Gastrocnemius medialis (tissue), 4 donors: ENCODE results near the gene C11orf52. TPM values are rescaled to one million over a fixed set of nuclear protein-coding genes. Genes with fewer than 3 reads are reported as not detected.
A peak's percentile ranks its signal among the peaks of the same experiment; 100 is the strongest.

Experiments
- ATAC-seq, 2 donors: fragments of 150-250 bp; one replicate each; pipeline ENCODE4 v1.9.1; 2016
- DNase-seq, 2 donors: peaks; one replicate each; pipeline ENCODE4 v3.0.0-alpha.2; 2019
- H3K27ac ChIP-seq, 4 donors: fragments of 200-600 bp; sonication (generic); 1 replicate in 1 of 4; 2 replicates in 3 of 4; pipeline ENCODE4 v1.5.1; 2016 to 2018; ENCODE audit warnings: mild to moderate bottlenecking in 2 of 4, moderate library complexity in 1 of 4
- H3K27me3 ChIP-seq, 3 donors: fragments of 200-600 bp; sonication (generic) in 2 of 3; 1 replicate in 1 of 3; 2 replicates in 2 of 3; pipeline versions ENCODE4 v1.5.1 to v1.6.0; 2016 to 2019; ENCODE audit warnings: mild to moderate bottlenecking in 1 of 3, moderate library complexity in 1 of 3
- H3K36me3 ChIP-seq, 2 donors: fragments of 200-600 bp; sonication (generic) in 1 of 2; one replicate each; pipeline ENCODE4 v1.5.1; 2017 to 2018
- H3K4me1 ChIP-seq, 2 donors: fragments of 200-600 bp; sonication (generic) in 1 of 2; one replicate each; pipeline ENCODE4 v1.5.1; 2016 to 2017; ENCODE audit warnings: mild to moderate bottlenecking in 2 of 2
- H3K4me3 ChIP-seq, 4 donors: fragments of 200-600 bp; sonication (generic) in 3 of 4; 1 replicate in 1 of 4; 2 replicates in 3 of 4; pipeline ENCODE4 v1.5.1; 2016 to 2019; ENCODE audit warnings: mild to moderate bottlenecking in 2 of 4
- H3K9me3 ChIP-seq, 3 donors: fragments of 200-600 bp; sonication (generic) in 2 of 3; 1 replicate in 1 of 3; 2 replicates in 2 of 3; pipeline ENCODE4 v1.5.1; 2016 to 2019
- POLR2A ChIP-seq, 2 donors: fragments of 450-650 bp; IDR thresholded peaks; one replicate each; pipeline ENCODE4 v1.6.1; 2017; ENCODE audit warnings: antibody characterized with exemption in 2 of 2, mild to moderate bottlenecking in 2 of 2, moderate library complexity in 2 of 2
- in situ Hi-C, 4 donors: fragments of 200-750 bp; cut with MboI; loops; one replicate each; pipeline versions ENCODE4 v1.15.0 to v1.8.0; 2017; ENCODE audit warnings: low sequenced_read_pairs in 4 of 4
- intact Hi-C: fragments of 100-400 bp; cut with DNase I; formaldehyde crosslinking; loops from one replicate; pipeline ENCODE4 v1.15.1; 2023; ENCODE audit warnings: low total_unique reads
- total RNA-seq, 4 donors: library from RNA; depleted of rRNA; stranded (reverse); fragments of >200 nt; gene quantifications; one replicate each; pipeline versions ENCODE4 v1.1.0 to v1.2.3, GENCODE V29; 2016
- TF ChIP-seq, protein P1 (sequence below), 5 experiments: fragments of 450-650 bp in 3 of 5; fragments of 200-600 bp in 2 of 5; sonication (generic) in 2 of 5; IDR thresholded peaks in 4 of 5; conservative IDR thresholded peaks in 1 of 5; 1 replicate in 4 of 5; 2 replicates in 1 of 5; pipeline ENCODE4 v1.5.1; 2016 to 2019; ENCODE audit warnings: antibody characterized with exemption in 5 of 5, mild to moderate bottlenecking in 3 of 5, moderate library complexity in 3 of 5

C11orf52 gene
- total RNA-seq, 4 donors from 2014 or later = 6.3 to 23.8 (median 11.9) TPM

DNA sequence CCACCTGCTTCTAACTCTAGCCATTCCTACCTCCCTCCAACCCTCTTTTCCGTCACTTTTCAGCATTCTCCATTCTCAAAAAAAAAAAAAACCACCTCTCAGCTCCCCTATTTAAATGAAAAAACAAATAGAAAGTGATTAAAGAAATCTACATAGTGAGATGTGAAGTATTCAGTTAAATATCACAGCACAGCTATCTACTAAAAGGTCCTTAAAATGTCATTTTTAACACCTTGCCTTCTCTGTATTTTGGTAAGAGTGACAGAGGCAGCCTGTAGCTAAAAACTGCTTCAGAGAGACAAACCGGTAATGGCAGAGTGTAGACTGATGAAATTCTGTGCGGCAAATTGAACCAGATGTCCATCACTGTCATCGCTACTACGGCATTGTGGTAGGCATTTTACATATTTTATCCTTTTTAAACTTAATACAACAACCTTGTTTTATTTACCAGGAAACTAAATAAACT lies 47.0 kb upstream of the C11orf52 start:
- Histone ChIP-seq H3K4me1 (peaks cover 17 to 18% of the 10 kb centered on the region in 2 donors), H3K4me3 (peak overlapping the region; percentile 78 to 96 (median 86)), H3K27ac (peak overlapping the region; percentile 90 to 95 (median 93)), H3K36me3 (peaks cover 0 to 28% of the 10 kb centered on the region in 2 donors), H3K9me3 (no peaks in the 10 kb centered on the region), H3K27me3 (no peaks in the 10 kb centered on the region)
- intact Hi-C loops (loop anchor here (10.0 kb wide), 1 partner anchor 1443 kb away; the partner anchor contains the start of gene TTC12), in situ Hi-C loops (loop anchor here (10.0 kb wide), 5 partner anchors 63 to 213 kb away; partner anchors contain the start of genes DIXDC1 (in 1 of the 4), NKAPD1 (in 1 of the 4), PIH1D2 (in 1 of the 4) and SDHD (in 1 of the 4))
- DNase-seq = no peak
- peak; percentile 31 to 37 for ATAC-seq
- TF ChIP-seq POLR2A (IDR thresholded peaks at IDR 0.05) = no peak
- TF ChIP-seq, protein P1, sequence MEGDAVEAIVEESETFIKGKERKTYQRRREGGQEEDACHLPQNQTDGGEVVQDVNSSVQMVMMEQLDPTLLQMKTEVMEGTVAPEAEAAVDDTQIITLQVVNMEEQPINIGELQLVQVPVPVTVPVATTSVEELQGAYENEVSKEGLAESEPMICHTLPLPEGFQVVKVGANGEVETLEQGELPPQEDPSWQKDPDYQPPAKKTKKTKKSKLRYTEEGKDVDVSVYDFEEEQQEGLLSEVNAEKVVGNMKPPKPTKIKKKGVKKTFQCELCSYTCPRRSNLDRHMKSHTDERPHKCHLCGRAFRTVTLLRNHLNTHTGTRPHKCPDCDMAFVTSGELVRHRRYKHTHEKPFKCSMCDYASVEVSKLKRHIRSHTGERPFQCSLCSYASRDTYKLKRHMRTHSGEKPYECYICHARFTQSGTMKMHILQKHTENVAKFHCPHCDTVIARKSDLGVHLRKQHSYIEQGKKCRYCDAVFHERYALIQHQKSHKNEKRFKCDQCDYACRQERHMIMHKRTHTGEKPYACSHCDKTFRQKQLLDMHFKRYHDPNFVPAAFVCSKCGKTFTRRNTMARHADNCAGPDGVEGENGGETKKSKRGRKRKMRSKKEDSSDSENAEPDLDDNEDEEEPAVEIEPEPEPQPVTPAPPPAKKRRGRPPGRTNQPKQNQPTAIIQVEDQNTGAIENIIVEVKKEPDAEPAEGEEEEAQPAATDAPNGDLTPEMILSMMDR (IDR thresholded peaks at IDR 0.05 in 4 of 5, conservative IDR thresholded peaks at IDR 0.05 in 1 of 5) = no peak

GRCh38 chr11:111878385-111878848 lies 40.3 kb upstream of the C11orf52 start:
- Histone ChIP-seq H3K27me3 (no peaks in the 10 kb centered on the region), H3K36me3 (no peaks in the 10 kb centered on the region), H3K4me3 (peak overlapping the region; percentile 58 to 75 (median 68)), H3K9me3 (no peaks in the 10 kb centered on the region), H3K27ac (peak overlapping the region; percentile 81 to 92 (median 88)), H3K4me1 (peaks cover 8 to 19% of the 10 kb centered on the region in 2 donors)
- TF ChIP-seq POLR2A (IDR thresholded peaks at IDR 0.05) = no peak
- TF ChIP-seq, protein P1 (IDR thresholded peaks at IDR 0.05 in 4 of 5, conservative IDR thresholded peaks at IDR 0.05 in 1 of 5) = no peak
- intact Hi-C loops = loop anchor here (2.0 to 10.0 kb wide), 6 partner anchors 32 to 1436 kb away; partner anchors contain the start of genes CRYAB, SDHD, TIMM8B and TTC12
- in situ Hi-C loops = loop anchor here (5.0 to 10.0 kb wide), 6 partner anchors 34 to 206 kb away; partner anchors contain the start of genes CRYAB (in 1 of the 4), DIXDC1 (in 1 of the 4), HSPB2 (in 1 of the 4) and NKAPD1 (in 1 of the 4)
- ATAC-seq (peak; percentile 9 to 11), DNase-seq (no peak)

GRCh38 chr11:111878849-111879636 lies 39.7 kb upstream of the C11orf52 start, which contains the start of the genes CFAP68 and FDXACB1:
Gene CFAP68 (plus strand): TSS chr11:111879541. CDS start chr11:111879561, 20 bp downstream.
Gene FDXACB1 (minus strand): TSS chr11:111879165. CDS start chr11:111879132, 33 bp downstream.
- intact Hi-C loops (loop anchor here (1.0 to 10.0 kb wide), 7 partner anchors 32 to 1436 kb away; partner anchors contain the start of genes CRYAB, SDHD, TIMM8B and TTC12), in situ Hi-C loops (loop anchor here (5.0 to 10.0 kb wide), 6 partner anchors 33 to 206 kb away; partner anchors contain the start of genes CRYAB (in 1 of the 4), DIXDC1 (in 1 of the 4), HSPB2 (in 1 of the 4) and NKAPD1 (in 1 of the 4))
- H3K36me3 ChIP-seq = no peaks in the 10 kb centered on the region
- peak; percentile 97 to 98 for DNase-seq
- H3K27ac ChIP-seq = peak within 1 kb of the TSS; percentile 81 to 92 (median 88)
- ATAC-seq = peak; percentile 92 to 93
- H3K4me1 ChIP-seq = peaks cover 8 to 19% of the 10 kb centered on the region in 2 donors
- no peaks in the 10 kb centered on the region for H3K9me3 ChIP-seq
- peak within 1 kb of the TSS; percentile 58 to 75 (median 68) for H3K4me3 ChIP-seq
- H3K27me3 ChIP-seq = no peaks in the 10 kb centered on the region
- TF ChIP-seq POLR2A (IDR thresholded peaks at IDR 0.05) = peak; percentile 47 to 69
- TF ChIP-seq, protein P1 (IDR thresholded peaks at IDR 0.05 in 4 of 5, conservative IDR thresholded peaks at IDR 0.05 in 1 of 5) = peak; percentile 97 to 99 (median 98)

GRCh38 chr11:111879637-111879960 lies 39.1 kb upstream of the C11orf52 start:
- intact Hi-C loops (loop anchor here (1.0 to 10.0 kb wide), 7 partner anchors 31 to 1435 kb away; partner anchors contain the start of genes CRYAB, SDHD, TIMM8B and TTC12), in situ Hi-C loops (loop anchor here (5.0 to 10.0 kb wide), 6 partner anchors 33 to 205 kb away; partner anchors contain the start of genes CRYAB (in 1 of the 4), DIXDC1 (in 1 of the 4), HSPB2 (in 1 of the 4) and NKAPD1 (in 1 of the 4))
- Histone ChIP-seq H3K4me3 (peak overlapping the region; percentile 58 to 75 (median 68)), H3K9me3 (no peaks in the 10 kb centered on the region), H3K27ac (peak overlapping the region; percentile 81 to 92 (median 88)), H3K4me1 (peaks cover 8 to 19% of the 10 kb centered on the region in 2 donors), H3K36me3 (no peaks in the 10 kb centered on the region), H3K27me3 (no peaks in the 10 kb centered on the region)
- DNase-seq (no peak), ATAC-seq (peak; percentile 1)
- TF ChIP-seq POLR2A (IDR thresholded peaks at IDR 0.05) = no peak
- TF ChIP-seq, protein P1 (IDR thresholded peaks at IDR 0.05 in 4 of 5, conservative IDR thresholded peaks at IDR 0.05 in 1 of 5) = no peak
